Osteoblast (primary cell): ENCODE results near the gene UBE3D. TPM values are rescaled to one million over a fixed set of nuclear protein-coding genes. Genes with fewer than 3 reads are reported as not detected.

Experiments
- DNase-seq: peaks from one replicate; pipeline ENCODE4 v3.0.0; 2011; ENCODE audit warnings: low spot score, mixed read lengths; ENCODE audit not compliant: insufficient read length; ENCODE audit errors: missing footprints
- H2AFZ ChIP-seq: 2 replicates; pipeline ENCODE4 v1.6.0; 2011; ENCODE audit warnings: mild to moderate bottlenecking, low read length
- H3K27ac ChIP-seq: 2 replicates; pipeline ENCODE4 v1.5.1; 2011; ENCODE audit warnings: mild to moderate bottlenecking, low read depth, low read length, moderate library complexity
- H3K27me3 ChIP-seq: 2 replicates; pipeline ENCODE4 v1.6.0; 2012; ENCODE audit warnings: mild to moderate bottlenecking, control low read depth, inconsistent platforms, low read length, moderate library complexity; ENCODE audit not compliant: insufficient read depth
- H3K36me3 ChIP-seq: 2 replicates; pipeline ENCODE4 v1.5.1; 2011; ENCODE audit warnings: mild to moderate bottlenecking, low read length, control low read depth, moderate library complexity; ENCODE audit not compliant: insufficient read depth
- H3K4me1 ChIP-seq: 2 replicates; pipeline ENCODE4 v1.5.1; 2011; ENCODE audit warnings: mild to moderate bottlenecking, low read length, control low read depth, moderate library complexity; ENCODE audit not compliant: insufficient read depth
- H3K4me2 ChIP-seq: 2 replicates; pipeline ENCODE4 v1.6.0; 2011; ENCODE audit warnings: mild to moderate bottlenecking, low read length; ENCODE audit not compliant: insufficient read depth
- H3K4me3 ChIP-seq: fragments of 200-600 bp; sonication (generic); 3 replicates; pipeline ENCODE4 v1.5.1; 2012; ENCODE audit warnings: mild to moderate bottlenecking, low read length, inconsistent platforms; ENCODE audit not compliant: insufficient read depth
- H3K79me2 ChIP-seq: 2 replicates; pipeline ENCODE4 v1.6.0; 2012; ENCODE audit warnings: mild to moderate bottlenecking, low read length, control low read depth, inconsistent platforms; ENCODE audit not compliant: insufficient read depth
- H3K9me3 ChIP-seq: 2 replicates; pipeline ENCODE4 v1.5.1; 2011; ENCODE audit warnings: low read depth, low read length, control low read depth
- H4K20me1 ChIP-seq: 2 replicates; pipeline ENCODE4 v1.6.0; 2012; ENCODE audit warnings: mild to moderate bottlenecking, low read length, control low read depth; ENCODE audit not compliant: insufficient read depth
- CTCF ChIP-seq: IDR thresholded peaks from 2 replicates; pipeline ENCODE4 v1.5.1; 2011; ENCODE audit warnings: mild to moderate bottlenecking, low read depth, low read length, moderate library complexity; ENCODE audit errors: extremely low read depth
- total RNA-seq: library from RNA; depleted of rRNA; stranded (reverse); fragments of >200 nt; gene quantifications from 2 replicates; pipeline ENCODE4 v1.2.3, GENCODE V29; 2012

UBE3D gene
- total RNA-seq, 1 donor, result 8.3 TPM

GRCh38 chr6:82910820-82911219 is 154.8 kb downstream of the UBE3D start:
- Histone ChIP-seq H3K4me3 (no peak overlapping the region), H3K36me3 (no peaks in the 10 kb centered on the region), H4K20me1 (no peaks in the 10 kb centered on the region), H3K4me2 (no peak overlapping the region), H3K27ac (no peak overlapping the region), H2AFZ (no peak overlapping the region), H3K79me2 (no peaks in the 10 kb centered on the region), H3K9me3 (no peaks in the 10 kb centered on the region), H3K27me3 (no peaks in the 10 kb centered on the region), H3K4me1 (peaks cover 10% of the 10 kb centered on the region)
- DNase-seq, result no peak
- no peak for TF ChIP-seq CTCF

GRCh38 chr6:82910395-82910794 is 155.2 kb downstream of the UBE3D start:
- no peak overlapping the region for H3K4me2 ChIP-seq
- DNase-seq, result no peak
- no peaks in the 10 kb centered on the region for H3K36me3 ChIP-seq
- no peaks in the 10 kb centered on the region for H3K79me2 ChIP-seq
- no peaks in the 10 kb centered on the region for H3K27me3 ChIP-seq
- no peak overlapping the region for H3K4me3 ChIP-seq
- no peak overlapping the region for H3K27ac ChIP-seq
- no peak for TF ChIP-seq CTCF
- no peaks in the 10 kb centered on the region for H3K9me3 ChIP-seq
- no peaks in the 10 kb centered on the region for H4K20me1 ChIP-seq
- H3K4me1 ChIP-seq, result peaks cover 10% of the 10 kb centered on the region
- no peak overlapping the region for H2AFZ ChIP-seq

GRCh38 chr6:82909551-82909950 is 156.1 kb downstream of the UBE3D start:
- Histone ChIP-seq H3K27ac (no peak overlapping the region), H3K4me2 (no peak overlapping the region), H3K9me3 (no peaks in the 10 kb centered on the region), H3K4me1 (peaks cover 10% of the 10 kb centered on the region), H4K20me1 (no peaks in the 10 kb centered on the region), H3K36me3 (no peaks in the 10 kb centered on the region), H3K4me3 (no peak overlapping the region), H3K27me3 (no peaks in the 10 kb centered on the region), H3K79me2 (no peaks in the 10 kb centered on the region), H2AFZ (no peak overlapping the region)
- no peak for TF ChIP-seq CTCF
- no peak for DNase-seq

GRCh38 chr6:82908661-82909060 is 157.0 kb downstream of the UBE3D start:
- DNase-seq, result no peak
- Histone ChIP-seq H3K79me2 (no peaks in the 10 kb centered on the region), H3K27ac (no peak overlapping the region), H3K9me3 (no peaks in the 10 kb centered on the region), H4K20me1 (no peaks in the 10 kb centered on the region), H3K4me2 (no peak overlapping the region), H2AFZ (no peak overlapping the region), H3K4me3 (no peak overlapping the region), H3K4me1 (peaks cover 10% of the 10 kb centered on the region), H3K36me3 (no peaks in the 10 kb centered on the region), H3K27me3 (no peaks in the 10 kb centered on the region)
- TF ChIP-seq CTCF, result no peak
